Natural killer cell treated with Interleukin-12 subunit alpha and Interleukin-12 subunit beta and Interleukin-15 and Interleukin-18, amount 100 ng/mL, for 72 hours (primary cell): ENCODE results near the gene P2RY6. TPM values are rescaled to one million over a fixed set of nuclear protein-coding genes. Genes with fewer than 3 reads are reported as not detected.
A peak's percentile ranks its signal among the peaks of the same experiment; 100 is the strongest.

Experiments used
- ATAC-seq, 2 donors: fragments of 150-1000 bp; cut with Tn5 transposase in 1 of 2; sonication (Bioruptor Pico), chemical (Tn5 transposase) in 1 of 2; 2 replicates each; pipeline ENCODE4 v1.10.0; 2021
- DNase-seq: peaks from one replicate; pipeline ENCODE4 v3.0.0; 2022; ENCODE audit warnings: low spot score
- H3K27ac Mint-ChIP-seq, 2 donors: 1 replicate in 1 of 2; 2 replicates in 1 of 2; pipeline ENCODE4 v1.8.0; 2022; ENCODE audit warnings: mixed read lengths in 2 of 2, mild to moderate bottlenecking in 1 of 2, moderate library complexity in 1 of 2
- H3K27me3 Mint-ChIP-seq, 2 donors: 1 replicate in 1 of 2; 2 replicates in 1 of 2; pipeline ENCODE4 v1.8.0; 2022; ENCODE audit warnings: mixed read lengths in 2 of 2
- H3K36me3 Mint-ChIP-seq: one replicate; pipeline ENCODE4 v1.8.0; 2022; ENCODE audit warnings: mixed read lengths
- H3K4me1 Mint-ChIP-seq, 2 donors: 1 replicate in 1 of 2; 2 replicates in 1 of 2; pipeline ENCODE4 v1.8.0; 2022; ENCODE audit warnings: low read depth in 2 of 2, mixed read lengths in 2 of 2, mild to moderate bottlenecking in 1 of 2
- H3K4me3 Mint-ChIP-seq: one replicate; pipeline ENCODE4 v1.8.0; 2022; ENCODE audit warnings: mixed read lengths
- H3K9me3 Mint-ChIP-seq: 2 replicates; pipeline ENCODE4 v1.8.0; 2022; ENCODE audit warnings: mixed read lengths
- total RNA-seq, 2 donors: library from RNA; stranded (reverse); gene quantifications; one replicate each; pipeline ENCODE4 v1.2.3, GENCODE V29; 2022

The P2RY6 gene
- total RNA-seq, 2 donors from 2014 or later: not detected

- Mint-ChIP-seq H3K27me3 (no peaks in the 10 kb centered on the region), H3K9me3 (no peaks in the 10 kb centered on the region), H3K27ac (no peak overlapping the region), H3K36me3 (no peaks in the 10 kb centered on the region), H3K4me3 (no peak overlapping the region), H3K4me1 (peaks cover 0 to 3% of the 10 kb centered on the region in 2 donors)
- DNase-seq: no peak
- no peak for ATAC-seq
Observed at GRCh38 chr11:73233211-73233610, 38.9 kb upstream of the P2RY6 start.

GRCh38 chr11:73233692-73234470 lies 38.3 kb upstream of the P2RY6 start:
- Mint-ChIP-seq H3K27me3 (no peaks in the 10 kb centered on the region), H3K36me3 (no peaks in the 10 kb centered on the region), H3K4me3 (no peak overlapping the region), H3K4me1 (peaks cover 0 to 3% of the 10 kb centered on the region in 2 donors), H3K27ac (no peak overlapping the region), H3K9me3 (no peaks in the 10 kb centered on the region)
- no peak for ATAC-seq
- no peak for DNase-seq

DNA sequence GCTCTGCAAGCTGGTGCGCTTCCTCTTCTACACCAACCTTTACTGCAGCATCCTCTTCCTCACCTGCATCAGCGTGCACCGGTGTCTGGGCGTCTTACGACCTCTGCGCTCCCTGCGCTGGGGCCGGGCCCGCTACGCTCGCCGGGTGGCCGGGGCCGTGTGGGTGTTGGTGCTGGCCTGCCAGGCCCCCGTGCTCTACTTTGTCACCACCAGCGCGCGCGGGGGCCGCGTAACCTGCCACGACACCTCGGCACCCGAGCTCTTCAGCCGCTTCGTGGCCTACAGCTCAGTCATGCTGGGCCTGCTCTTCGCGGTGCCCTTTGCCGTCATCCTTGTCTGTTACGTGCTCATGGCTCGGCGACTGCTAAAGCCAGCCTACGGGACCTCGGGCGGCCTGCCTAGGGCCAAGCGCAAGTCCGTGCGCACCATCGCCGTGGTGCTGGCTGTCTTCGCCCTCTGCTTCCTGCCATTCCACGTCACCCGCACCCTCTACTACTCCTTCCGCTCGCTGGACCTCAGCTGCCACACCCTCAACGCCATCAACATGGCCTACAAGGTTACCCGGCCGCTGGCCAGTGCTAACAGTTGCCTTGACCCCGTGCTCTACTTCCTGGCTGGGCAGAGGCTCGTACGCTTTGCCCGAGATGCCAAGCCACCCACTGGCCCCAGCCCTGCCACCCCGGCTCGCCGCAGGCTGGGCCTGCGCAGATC lies 37.5 kb upstream of the P2RY6 start:
- Mint-ChIP-seq H3K27me3 (no peaks in the 10 kb centered on the region), H3K4me3 (no peak overlapping the region), H3K36me3 (no peaks in the 10 kb centered on the region), H3K9me3 (no peaks in the 10 kb centered on the region), H3K27ac (no peak overlapping the region), H3K4me1 (peaks cover 0 to 3% of the 10 kb centered on the region in 2 donors)
- ATAC-seq (no peak), DNase-seq (no peak)

- Mint-ChIP-seq H3K4me1 (peaks cover 0 to 3% of the 10 kb centered on the region in 2 donors), H3K27me3 (no peaks in the 10 kb centered on the region), H3K9me3 (no peaks in the 10 kb centered on the region), H3K36me3 (no peaks in the 10 kb centered on the region), H3K27ac (no peak overlapping the region), H3K4me3 (no peak overlapping the region)
- ATAC-seq (no peak), DNase-seq (no peak)
Observed at GRCh38 chr11:73235236-73235786, 36.8 kb upstream of the P2RY6 start.

GRCh38 chr11:73236205-73236765 lies 35.9 kb upstream of the P2RY6 start:
- H3K4me3 Mint-ChIP-seq: no peak overlapping the region
- H3K27me3 Mint-ChIP-seq: no peaks in the 10 kb centered on the region
- DNase-seq (no peak), ATAC-seq (no peak)
- no peaks in the 10 kb centered on the region for H3K9me3 Mint-ChIP-seq
- no peak overlapping the region for H3K27ac Mint-ChIP-seq
- peaks cover 0 to 3% of the 10 kb centered on the region in 2 donors for H3K4me1 Mint-ChIP-seq
- H3K36me3 Mint-ChIP-seq: no peaks in the 10 kb centered on the region

- no peaks in the 10 kb centered on the region for H3K9me3 Mint-ChIP-seq
- no peak overlapping the region for H3K4me3 Mint-ChIP-seq
- ATAC-seq (peak in 1 of 2 donors; percentile 13), DNase-seq (no peak)
- peaks cover 0 to 3% of the 10 kb centered on the region in 2 donors for H3K4me1 Mint-ChIP-seq
- H3K27me3 Mint-ChIP-seq: peaks cover 0 to 3% of the 10 kb centered on the region in 2 donors
- H3K36me3 Mint-ChIP-seq: no peaks in the 10 kb centered on the region
- no peak overlapping the region for H3K27ac Mint-ChIP-seq
Observed at GRCh38 chr11:73236854-73237253, 35.3 kb upstream of the P2RY6 start.

DNA sequence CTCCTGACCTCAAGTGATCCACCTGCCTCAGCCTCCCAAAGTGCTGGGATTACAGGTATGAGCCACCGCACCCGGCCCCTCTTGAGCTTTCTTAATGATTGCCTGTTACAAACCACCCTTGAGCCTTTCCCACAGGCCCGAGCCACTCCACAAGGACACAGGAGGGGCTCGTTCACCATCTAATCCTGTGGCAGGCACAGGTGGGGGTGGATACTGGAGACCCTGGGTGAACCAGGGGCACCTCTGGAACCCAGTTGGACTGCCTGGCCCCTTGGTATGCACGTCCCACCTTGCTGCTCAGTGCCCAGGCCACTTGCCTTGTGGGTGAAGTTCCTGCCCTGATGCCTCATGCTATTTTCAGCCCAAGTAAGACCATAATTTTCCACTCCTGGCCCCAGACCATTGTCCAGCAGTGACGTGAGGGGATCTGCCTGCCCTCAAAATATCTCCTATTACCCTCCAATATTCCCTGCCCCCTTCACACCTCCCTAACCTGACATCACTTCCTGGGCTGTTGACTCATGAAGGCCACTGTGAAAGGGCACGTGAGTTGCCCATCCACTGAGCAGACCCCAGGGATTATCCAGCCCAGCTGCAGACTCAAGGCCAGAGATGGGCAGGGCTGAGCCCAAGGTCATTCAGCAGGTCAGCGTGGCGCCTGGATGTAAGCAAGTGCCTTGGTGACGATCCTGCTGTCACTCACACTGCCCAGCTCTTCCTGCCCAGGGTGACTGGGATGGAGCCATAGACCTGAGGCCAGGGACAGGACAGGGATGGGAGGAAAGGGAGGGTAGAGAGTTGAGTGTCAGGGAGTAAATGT lies 34.5 kb upstream of the P2RY6 start:
- no peak overlapping the region for H3K4me3 Mint-ChIP-seq
- DNase-seq: peak; percentile 51
- no peak overlapping the region for H3K27ac Mint-ChIP-seq
- ATAC-seq: no peak
- peaks cover 0 to 3% of the 10 kb centered on the region in 2 donors for H3K27me3 Mint-ChIP-seq
- H3K9me3 Mint-ChIP-seq: no peaks in the 10 kb centered on the region
- H3K36me3 Mint-ChIP-seq: no peaks in the 10 kb centered on the region
- peaks cover 0 to 6% of the 10 kb centered on the region in 2 donors for H3K4me1 Mint-ChIP-seq

GRCh38 chr11:73239111-73239521 lies 33.0 kb upstream of the P2RY6 start:
- DNase-seq: no peak

DNA sequence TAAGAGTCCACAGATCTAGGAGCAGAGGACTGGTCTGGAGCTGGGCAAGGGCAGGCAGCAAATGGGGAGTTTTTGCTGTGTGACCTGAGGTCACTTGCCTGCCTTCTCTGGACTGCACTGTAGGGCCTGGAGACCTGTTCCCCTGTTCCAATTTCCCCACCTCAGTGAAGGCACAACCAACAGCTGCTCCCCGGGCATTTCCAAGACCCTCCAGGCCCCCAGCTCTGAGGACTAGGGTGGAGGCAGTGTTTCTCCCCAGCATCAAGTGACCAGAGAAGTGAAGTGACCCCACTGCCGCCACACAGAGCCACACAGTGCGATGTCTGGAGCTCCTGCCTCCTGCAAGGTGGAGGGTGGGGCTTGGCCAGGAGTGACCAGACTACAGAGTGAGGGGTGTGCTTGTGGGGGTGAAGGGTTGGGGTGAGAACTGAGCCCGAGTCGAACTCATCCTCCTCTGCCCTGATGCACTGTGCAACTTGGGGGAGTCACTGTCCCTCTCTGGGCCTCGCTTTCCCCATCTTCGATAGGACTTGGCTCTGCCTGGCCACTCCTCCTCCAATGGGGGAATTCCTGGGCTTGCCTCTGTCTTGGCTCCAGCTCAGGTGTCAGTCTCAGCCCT lies 32.5 kb upstream of the P2RY6 start:
- ATAC-seq (no peak), DNase-seq (no peak)
- H3K9me3 Mint-ChIP-seq: no peaks in the 10 kb centered on the region
- H3K36me3 Mint-ChIP-seq: no peaks in the 10 kb centered on the region
- H3K27ac Mint-ChIP-seq: no peak overlapping the region
- peaks cover 0 to 3% of the 10 kb centered on the region in 2 donors for H3K27me3 Mint-ChIP-seq
- H3K4me3 Mint-ChIP-seq: no peak overlapping the region
- peaks cover 0 to 6% of the 10 kb centered on the region in 2 donors for H3K4me1 Mint-ChIP-seq

More at GRCh38 chr11:73239111-73239521, 33.0 kb upstream of the P2RY6 start:
- H3K27ac Mint-ChIP-seq: no peak overlapping the region
- no peaks in the 10 kb centered on the region for H3K36me3 Mint-ChIP-seq
- no peak overlapping the region for H3K4me3 Mint-ChIP-seq
- H3K27me3 Mint-ChIP-seq: peaks cover 0 to 3% of the 10 kb centered on the region in 2 donors
- ATAC-seq: no peak
- H3K4me1 Mint-ChIP-seq: peaks cover 0 to 6% of the 10 kb centered on the region in 2 donors
- H3K9me3 Mint-ChIP-seq: no peaks in the 10 kb centered on the region

DNA sequence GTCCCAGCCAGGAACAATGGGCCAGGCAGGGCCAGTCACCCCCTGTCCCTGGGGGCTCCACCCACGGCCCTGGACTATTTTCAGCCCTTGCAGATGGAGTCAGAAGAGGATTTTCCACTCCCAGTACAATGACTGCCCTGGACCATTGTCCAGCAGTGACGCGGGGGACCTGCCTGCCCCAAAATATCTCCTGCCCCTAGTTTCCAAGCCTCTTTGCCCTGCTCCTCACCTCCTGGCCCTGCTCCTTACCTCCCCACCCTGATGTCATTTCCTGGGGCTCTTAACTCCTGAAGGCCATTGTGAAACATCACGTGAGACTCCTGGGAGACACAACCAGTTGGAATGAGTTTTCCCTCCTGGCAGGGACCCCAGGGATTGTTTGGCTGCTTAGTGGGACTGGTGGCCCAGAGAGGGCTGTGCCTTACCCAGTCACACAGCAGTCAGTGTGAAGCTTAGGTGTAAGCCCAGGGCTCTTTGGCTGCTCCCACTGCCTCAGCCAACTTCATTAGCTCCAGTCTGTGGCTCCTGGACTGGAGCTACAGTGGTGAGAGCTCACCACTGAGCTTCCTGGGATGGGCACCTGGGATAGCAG lies 31.9 kb upstream of the P2RY6 start:
- no peaks in the 10 kb centered on the region for H3K9me3 Mint-ChIP-seq
- H3K4me3 Mint-ChIP-seq: no peak overlapping the region
- DNase-seq (peak; percentile 56), ATAC-seq (no peak)
- no peaks in the 10 kb centered on the region for H3K36me3 Mint-ChIP-seq
- H3K27me3 Mint-ChIP-seq: peaks cover 0 to 5% of the 10 kb centered on the region in 2 donors
- no peak overlapping the region for H3K27ac Mint-ChIP-seq
- peaks cover 0 to 6% of the 10 kb centered on the region in 2 donors for H3K4me1 Mint-ChIP-seq

- ATAC-seq: no peak
- H3K27ac Mint-ChIP-seq: no peak overlapping the region
- no peaks in the 10 kb centered on the region for H3K9me3 Mint-ChIP-seq
- H3K27me3 Mint-ChIP-seq: peaks cover 0 to 5% of the 10 kb centered on the region in 2 donors
- no peaks in the 10 kb centered on the region for H3K36me3 Mint-ChIP-seq
- no peak overlapping the region for H3K4me3 Mint-ChIP-seq
- H3K4me1 Mint-ChIP-seq: peaks cover 0 to 6% of the 10 kb centered on the region in 2 donors
- peak; percentile 8 for DNase-seq
Observed at GRCh38 chr11:73241300-73241699, 30.8 kb upstream of the P2RY6 start.

DNA sequence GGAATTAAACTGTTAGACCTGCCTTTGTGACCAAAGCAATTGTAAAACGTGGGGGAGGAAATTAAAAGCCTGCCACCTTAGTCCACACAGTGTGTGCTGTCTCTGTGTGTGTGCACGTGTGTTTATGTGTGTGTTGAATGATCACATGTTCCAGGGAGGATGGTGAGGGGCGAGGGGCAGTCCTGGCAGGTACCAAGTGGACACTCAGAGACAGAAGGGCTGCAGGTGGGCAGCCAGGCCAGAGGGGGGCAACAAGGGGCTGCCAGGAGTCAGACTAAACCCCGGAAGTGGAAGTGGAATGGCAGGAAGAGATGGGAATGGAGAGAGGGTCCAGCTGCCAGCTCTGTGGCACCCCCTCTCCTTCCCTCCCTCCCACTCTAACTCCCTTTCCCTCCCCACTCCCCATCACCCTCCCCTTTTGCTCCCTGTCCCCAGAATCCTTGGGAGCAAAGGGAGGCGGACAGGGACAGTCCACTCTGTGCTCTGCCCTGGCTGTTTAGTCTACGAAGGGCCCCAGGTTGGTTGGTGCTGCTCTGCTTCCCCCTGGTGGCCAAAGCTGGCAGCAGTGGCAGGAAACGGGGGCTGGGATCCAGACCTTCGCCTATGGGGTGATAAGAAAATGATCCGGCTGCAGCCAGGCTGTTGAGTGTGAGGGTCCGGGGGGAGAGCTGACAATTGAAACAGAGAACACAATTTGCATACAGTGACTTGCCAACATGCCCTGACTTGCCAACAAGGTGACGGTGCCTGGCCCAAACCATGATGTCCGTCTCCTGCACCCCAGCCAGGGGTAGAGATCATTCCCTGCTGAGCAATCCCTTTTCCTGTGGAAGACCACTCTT lies 29.7 kb upstream of the P2RY6 start:
- H3K4me3 Mint-ChIP-seq: peak overlapping the region; percentile 15
- DNase-seq (peak; percentile 65), ATAC-seq (peak; percentile 78 to 85)
- peaks cover 0 to 3% of the 10 kb centered on the region in 2 donors for H3K4me1 Mint-ChIP-seq
- peaks cover 0 to 5% of the 10 kb centered on the region in 2 donors for H3K27me3 Mint-ChIP-seq
- H3K27ac Mint-ChIP-seq: no peak overlapping the region
- no peaks in the 10 kb centered on the region for H3K36me3 Mint-ChIP-seq
- no peaks in the 10 kb centered on the region for H3K9me3 Mint-ChIP-seq
